Keratinocyte (primary cell): Measurements from ENCODE around the gene PRM1. TPM values are rescaled to one million over a fixed set of nuclear protein-coding genes. Genes with fewer than 3 reads are reported as not detected.

Experiments
- DNase-seq: peaks from one replicate; pipeline ENCODE4 v3.0.0-alpha.2; 2011; ENCODE audit warnings: low read depth, missing footprints, low spot score
- FAIRE-seq: peaks from 2 replicates; lab custom pipeline; 2011; peaks lifted over from hg19 to GRCh38; lab: Jason Lieb, UNC
- H2AFZ ChIP-seq: 2 replicates; pipeline ENCODE4 v1.6.0; 2012; ENCODE audit warnings: low read length, control low read depth, inconsistent platforms; ENCODE audit not compliant: control insufficient read depth
- H3K27ac ChIP-seq: 2 replicates; pipeline ENCODE4 v1.5.1; 2011; ENCODE audit warnings: low read length; ENCODE audit not compliant: control insufficient read depth, insufficient read depth
- H3K27me3 ChIP-seq: 3 replicates; pipeline ENCODE4 v1.6.0; 2011; ENCODE audit warnings: low read length; ENCODE audit not compliant: control insufficient read depth, insufficient read depth; ENCODE audit errors: extremely low read depth
- H3K36me3 ChIP-seq, 2 experiments: 2 replicates in 1 of 2; 3 replicates in 1 of 2; pipeline ENCODE4 v1.5.1; 2011; ENCODE audit warnings: low read length in 2 of 2, mild to moderate bottlenecking in 1 of 2; ENCODE audit not compliant: control insufficient read depth in 2 of 2, insufficient read depth in 2 of 2; ENCODE audit errors: extremely low read depth in 1 of 2
- H3K4me1 ChIP-seq: 3 replicates; pipeline ENCODE4 v1.5.1; 2011; ENCODE audit warnings: low read length; ENCODE audit not compliant: control insufficient read depth, insufficient read depth; ENCODE audit errors: extremely low read depth
- H3K4me2 ChIP-seq: 3 replicates; pipeline ENCODE4 v1.6.0; 2011; ENCODE audit warnings: low read depth, low read length; ENCODE audit not compliant: control insufficient read depth, insufficient read depth; ENCODE audit errors: extremely low read depth
- H3K4me3 ChIP-seq, 3 experiments: fragments of 200-600 bp in 1 of 3; sonication (generic) in 1 of 3; 2 replicates in 2 of 3; 3 replicates in 1 of 3; pipeline ENCODE4 v1.5.1; 2011 to 2016; ENCODE audit warnings: low read length in 3 of 3, mild to moderate bottlenecking in 3 of 3, control low read depth in 2 of 3, inconsistent platforms in 1 of 3, low read depth in 1 of 3, mixed read lengths in 1 of 3, mixed run types in 1 of 3, moderate library complexity in 1 of 3; ENCODE audit not compliant: control insufficient read depth in 2 of 3, insufficient read depth in 2 of 3; ENCODE audit errors: extremely low read depth in 1 of 3
- H3K79me2 ChIP-seq: 2 replicates; pipeline ENCODE4 v1.6.0; 2012; ENCODE audit warnings: low read length; ENCODE audit not compliant: control insufficient read depth, insufficient read depth
- H3K9ac ChIP-seq: 3 replicates; pipeline ENCODE4 v1.6.0; 2011; ENCODE audit warnings: low read length; ENCODE audit not compliant: control insufficient read depth, insufficient read depth; ENCODE audit errors: extremely low read depth
- H3K9me1 ChIP-seq: 3 replicates; pipeline ENCODE4 v1.6.0; 2011; ENCODE audit warnings: low read length; ENCODE audit not compliant: control insufficient read depth, insufficient read depth; ENCODE audit errors: extremely low read depth
- H3K9me3 ChIP-seq: 2 replicates; pipeline ENCODE4 v1.5.1; 2012; ENCODE audit warnings: low read depth, low read length; ENCODE audit not compliant: control insufficient read depth
- H4K20me1 ChIP-seq: 3 replicates; pipeline ENCODE4 v1.6.0; 2011; ENCODE audit warnings: low read length; ENCODE audit not compliant: control insufficient read depth, insufficient read depth; ENCODE audit errors: extremely low read depth
- CTCF ChIP-seq, 3 experiments: IDR thresholded peaks in 1 of 3; conservative IDR thresholded peaks in 1 of 3; optimal IDR thresholded peaks in 1 of 3; 2 replicates in 2 of 3; 3 replicates in 1 of 3; pipeline versions ENCODE3 to v1.5.1; 2011; ENCODE audit warnings: low read length in 3 of 3, mild to moderate bottlenecking in 3 of 3, moderate library complexity in 2 of 3, control low read depth in 1 of 3, inconsistent platforms in 1 of 3; ENCODE audit not compliant: insufficient read depth in 2 of 3; ENCODE audit errors: extremely low read depth in 1 of 3
- EZH2 ChIP-seq: IDR thresholded peaks from one replicate; pipeline ENCODE4 v1.6.1; 2012; ENCODE audit warnings: inconsistent platforms, mild to moderate bottlenecking, low read length, moderate library complexity
- dilution Hi-C: fragments of 300-500 bp; cut with MboI; formaldehyde crosslinking; loops from one replicate; pipeline ENCODE4 v1.7.0; 2020; ENCODE audit warnings: low sequenced_read_pairs; ENCODE audit not compliant: extremely low pct_ligation_motif_present
- polyA plus RNA-seq, 5 experiments: library from polyadenylated mRNA; depleted of rRNA in 3 of 5; stranded (reverse) in 3 of 5; stranded (forward) in 1 of 5; unstranded in 1 of 5; fragments of >200 nt; gene quantifications; 1 replicate in 1 of 5; 2 replicates in 3 of 5; 3 replicates in 1 of 5; pipeline versions ENCODE4 v1.2.1 to v1.2.3, GENCODE V29; 2011 to 2012; ENCODE audit warnings: missing spikeins in 2 of 5, low read depth in 1 of 5, low replicate concordance in 1 of 5

Gene PRM1
- polyA plus RNA-seq, 1 donor (not counting 4 experiments of a cell fraction or from before 2014, with no cell fraction given), result not detected

- FAIRE-seq (no peak), DNase-seq (no peak)
- no peak overlapping the region for H3K27ac ChIP-seq
- no peak overlapping the region for H3K4me3 ChIP-seq
- H3K4me1 ChIP-seq, result peaks cover 4% of the 10 kb centered on the region
- H3K9ac ChIP-seq, result no peak overlapping the region
- TF ChIP-seq EZH2 (no peak), CTCF (optimal IDR thresholded peaks at IDR 0.05 in 1 of 3, IDR thresholded peaks at IDR 0.05 in 1 of 3, conservative IDR thresholded peaks at IDR 0.05 in 1 of 3; ENCODE audit: extremely low read depth in 1 of 3, insufficient read depth in 2 of 3, low read length in 3 of 3) (no peak)
- no peaks in the 10 kb centered on the region for H3K27me3 ChIP-seq
- H3K9me3 ChIP-seq, result no peaks in the 10 kb centered on the region
- H3K79me2 ChIP-seq, result no peaks in the 10 kb centered on the region
- H2AFZ ChIP-seq, result no peak overlapping the region
- dilution Hi-C loops, result no loop called here
- H4K20me1 ChIP-seq, result no peaks in the 10 kb centered on the region
- no peaks in the 10 kb centered on the region for H3K9me1 ChIP-seq
- no peaks in the 10 kb centered on the region for H3K36me3 ChIP-seq
- no peak overlapping the region for H3K4me2 ChIP-seq
These were observed 46.0 kb downstream of the PRM1 start for GRCh38 chr16:11234884-11235702.

- Histone ChIP-seq H3K9me1 (no peaks in the 10 kb centered on the region), H3K9ac (no peak overlapping the region), H2AFZ (no peak overlapping the region), H3K9me3 (no peaks in the 10 kb centered on the region), H3K4me1 (peaks cover 4% of the 10 kb centered on the region), H3K4me3 (no peak overlapping the region), H3K27ac (no peak overlapping the region), H3K79me2 (no peaks in the 10 kb centered on the region), H3K27me3 (no peaks in the 10 kb centered on the region), H3K4me2 (no peak overlapping the region), H4K20me1 (no peaks in the 10 kb centered on the region), H3K36me3 (no peaks in the 10 kb centered on the region)
- TF ChIP-seq EZH2 (no peak), CTCF (optimal IDR thresholded peaks at IDR 0.05 in 1 of 3, IDR thresholded peaks at IDR 0.05 in 1 of 3, conservative IDR thresholded peaks at IDR 0.05 in 1 of 3; ENCODE audit: extremely low read depth in 1 of 3, insufficient read depth in 2 of 3, low read length in 3 of 3) (no peak)
- dilution Hi-C loops, result no loop called here
- no peak for DNase-seq
- no peak for FAIRE-seq
These were observed 47.3 kb downstream of the PRM1 start for GRCh38 chr16:11233727-11234376.
